HEK293 (cell line): ENCODE measurements around the gene GRIK4.

Experiments used
- BCL11B ChIP-seq: fragments of 450-650 bp; formaldehyde crosslinking; IDR thresholded peaks from 2 replicates; pipeline ENCODE4 v1.5.1; 2016; ENCODE audit warnings: low read depth, missing biosample characterization, missing genetic modification characterization
- CTCF ChIP-seq: fragments of 450-650 bp; formaldehyde crosslinking; IDR thresholded peaks from 2 replicates; pipeline ENCODE4 v1.5.1; 2016; ENCODE audit warnings: missing biosample characterization, missing genetic modification characterization
- ZBTB11 ChIP-seq: fragments of 450-650 bp; formaldehyde crosslinking; conservative IDR thresholded peaks from 2 replicates; pipeline ENCODE4 v1.5.1; 2016; ENCODE audit warnings: low read depth, missing biosample characterization, missing genetic modification characterization
- ZNF223 ChIP-seq: fragments of 450-650 bp; formaldehyde crosslinking; IDR thresholded peaks from 2 replicates; pipeline ENCODE4 v1.5.1; 2016; ENCODE audit warnings: missing biosample characterization, missing genetic modification characterization
- ZNF274 ChIP-seq, 2 experiments: fragments of 200-500 bp in 1 of 2; fragments of 450-650 bp in 1 of 2; sonication (Bioruptor generic) in 1 of 2; formaldehyde crosslinking in 1 of 2; IDR thresholded peaks; 2 replicates each; pipeline versions ENCODE4 v1.5.1 to v1.6.1; 2014 to 2016; ENCODE audit warnings: borderline replicate concordance in 1 of 2, inconsistent platforms in 1 of 2, low read length in 1 of 2, missing biosample characterization in 1 of 2, missing genetic modification characterization in 1 of 2
- ZNF658 ChIP-seq: fragments of 450-650 bp; formaldehyde crosslinking; IDR thresholded peaks from 2 replicates; pipeline ENCODE4; 2016; ENCODE audit warnings: missing biosample characterization, missing genetic modification characterization

GRCh38 chr11:120566176-120566575, 54.6 kb downstream of the GRIK4 start:
- TF ChIP-seq CTCF (tag by site-specific recombination) (no peak), BCL11B (tag by site-specific recombination) (no peak), ZNF658 (tag by site-specific recombination) (no peak), ZBTB11 (tag by site-specific recombination) (no peak), ZNF223 (tag by site-specific recombination) (no peak), ZNF274 (IDR thresholded peaks at IDR 0.05; ENCODE audit: low read length) (no peak), ZNF274 (tag by site-specific recombination; IDR thresholded peaks at IDR 0.05; ENCODE audit: borderline replicate concordance) (no peak)
